ENCODE data around the gene ZNF778.

- no peak for TF ChIP-seq POLR2A (IDR thresholded peaks at IDR 0.05; ENCODE audit: low read depth, low read length)
- TF ChIP-seq SPI1 (IDR thresholded peaks at IDR 0.05; ENCODE audit: low read depth, low read length) = no peak
- TF ChIP-seq TAF1 (IDR thresholded peaks at IDR 0.05; ENCODE audit: low read depth, low read length) = no peak
- no peak for TF ChIP-seq POLR2AphosphoS5 (IDR thresholded peaks at IDR 0.05; ENCODE audit: low read depth, low read length)
These were observed 25.3 kb downstream of the ZNF778 start for GRCh38 chr16:89242795-89243200.
